H1 (cell line): Measurements from ENCODE around the gene DCAF15. TPM values are rescaled to one million over a fixed set of nuclear protein-coding genes. Genes with fewer than 3 reads are reported as not detected.

Experiments used
- CTCF ChIA-PET: fragments of 300-600 bp; sonication (Branson Sonifier 250); formaldehyde crosslinking; loops from one replicate; lab custom pipeline; 2021; ENCODE audit not compliant: partially characterized antibody; lab: Charles Lee
- POLR2A ChIA-PET: fragments of 300-600 bp; sonication (Branson Sonifier 250); formaldehyde crosslinking; loops from one replicate; lab custom pipeline; 2021; ENCODE audit warnings: inconsistent platforms; ENCODE audit not compliant: partially characterized antibody; lab: Charles Lee
- DNase-seq, 2 experiments: peaks; one replicate each; pipeline versions ENCODE4 v3.0.0 to v3.0.0-alpha.2; 2010 to 2022; ENCODE audit warnings: low spot score in 2 of 2, low read depth in 1 of 2, mixed read lengths in 1 of 2
- FAIRE-seq: peaks from 2 replicates; lab custom pipeline; 2011; peaks lifted over from hg19 to GRCh38; lab: Jason Lieb, UNC
- H2AFZ ChIP-seq: 2 replicates; pipeline ENCODE4 v1.8.1; 2012; ENCODE audit warnings: low read length, inconsistent platforms
- H2AK5ac ChIP-seq: 2 replicates; pipeline ENCODE4 v1.6.1; 2013; ENCODE audit warnings: low read depth, low read length
- H2BK120ac ChIP-seq: replicated peaks from 2 replicates; pipeline ENCODE3; 2013; ENCODE audit warnings: low read depth, low read length, inconsistent platforms
- H2BK12ac ChIP-seq: 2 replicates; pipeline ENCODE4 v1.6.1; 2013; ENCODE audit warnings: low read depth, low read length
- H2BK15ac ChIP-seq: 2 replicates; pipeline ENCODE4 v1.6.1; 2013; ENCODE audit warnings: low read length
- H2BK20ac ChIP-seq: 2 replicates; pipeline ENCODE4 v1.6.1; 2013; ENCODE audit warnings: low read length
- H2BK5ac ChIP-seq: 2 replicates; pipeline ENCODE4 v1.6.1; 2013; ENCODE audit warnings: low read depth, low read length
- H3K14ac ChIP-seq: 2 replicates; pipeline ENCODE4 v1.6.1; 2013; ENCODE audit warnings: inconsistent platforms; ENCODE audit not compliant: insufficient read length
- H3K18ac ChIP-seq: 2 replicates; pipeline ENCODE4 v1.6.1; 2013; ENCODE audit warnings: low read length; ENCODE audit errors: extremely low read depth
- H3K23ac ChIP-seq: 2 replicates; pipeline ENCODE4 v1.6.1; 2013; ENCODE audit warnings: inconsistent platforms; ENCODE audit not compliant: insufficient read length
- H3K23me2 ChIP-seq: 2 replicates; pipeline ENCODE4 v1.6.1; 2013; ENCODE audit warnings: low read depth, low read length
- H3K27ac ChIP-seq: 2 replicates; pipeline ENCODE4 v1.6.1; 2011; ENCODE audit warnings: low read depth, low read length, inconsistent platforms
- H3K27me3 ChIP-seq, 4 experiments: replicated peaks in 1 of 4; 1 replicate in 1 of 4; 2 replicates in 3 of 4; pipeline versions ENCODE4 v1.6.1 to v1.8.1; 2011 to 2013; ENCODE audit warnings: low read length in 3 of 4, mild to moderate bottlenecking in 3 of 4, inconsistent platforms in 2 of 4, mixed read lengths in 2 of 4, moderate library complexity in 1 of 4; ENCODE audit not compliant: control insufficient read depth in 3 of 4, insufficient read depth in 3 of 4; ENCODE audit errors: extremely low read depth in 1 of 4
- H3K36me3 ChIP-seq, 4 experiments: 2 replicates each; pipeline versions ENCODE4 v1.6.1 to v1.8.1; 2011 to 2013; ENCODE audit warnings: mild to moderate bottlenecking in 4 of 4, low read length in 3 of 4, moderate library complexity in 2 of 4, control low read depth in 1 of 4, inconsistent platforms in 1 of 4; ENCODE audit not compliant: insufficient read depth in 4 of 4, control insufficient read depth in 2 of 4
- H3K4ac ChIP-seq: replicated peaks from 2 replicates; pipeline ENCODE3; 2013; ENCODE audit warnings: low read length, low read depth, mixed read lengths, inconsistent platforms; ENCODE audit not compliant: insufficient read length
- H3K4me1 ChIP-seq, 4 experiments: replicated peaks in 1 of 4; 1 replicate in 1 of 4; 2 replicates in 3 of 4; pipeline versions ENCODE4 v1.6.1 to v1.8.1; 2011 to 2013; ENCODE audit warnings: low read length in 3 of 4, inconsistent platforms in 2 of 4, mixed read lengths in 1 of 4; ENCODE audit not compliant: insufficient read depth in 4 of 4, control insufficient read depth in 3 of 4
- H3K4me2 ChIP-seq, 2 experiments: 2 replicates each; pipeline versions ENCODE4 v1.6.1 to v1.8.1; 2011 to 2013; ENCODE audit warnings: low read depth in 2 of 2, low read length in 2 of 2, control low read depth in 1 of 2, inconsistent platforms in 1 of 2, mild to moderate bottlenecking in 1 of 2; ENCODE audit not compliant: insufficient read depth in 1 of 2
- H3K4me3 ChIP-seq, 4 experiments: fragments of 200-600, 300-600 bp in 1 of 4; sonication (generic), shearing (Covaris generic), sonication (Bioruptor Twin) in 1 of 4; 2 replicates each; pipeline versions ENCODE4 v1.5.1 to v1.8.1; 2011 to 2016; ENCODE audit warnings: low read length in 4 of 4, low read depth in 3 of 4, control low read depth in 2 of 4, inconsistent platforms in 2 of 4, mild to moderate bottlenecking in 2 of 4, mixed read lengths in 1 of 4, moderate library complexity in 1 of 4; ENCODE audit not compliant: insufficient read depth in 2 of 4; ENCODE audit errors: extremely low read depth in 1 of 4
- H3K56ac ChIP-seq: replicated peaks from 2 replicates; pipeline ENCODE3; 2013; ENCODE audit warnings: low read depth, mild to moderate bottlenecking, mixed read lengths, low read length, inconsistent platforms; ENCODE audit not compliant: insufficient read length
- H3K79me1 ChIP-seq: 2 replicates; pipeline ENCODE4 v1.6.1; 2013; ENCODE audit warnings: low read depth, low read length, control low read depth
- H3K79me2 ChIP-seq, 2 experiments: 2 replicates each; pipeline versions ENCODE4 v1.6.1 to v1.8.1; 2012 to 2013; ENCODE audit warnings: low read length in 2 of 2, mild to moderate bottlenecking in 2 of 2, inconsistent platforms in 1 of 2; ENCODE audit not compliant: insufficient read depth in 2 of 2, control insufficient read depth in 1 of 2
- H3K9ac ChIP-seq, 4 experiments: replicated peaks in 1 of 4; 1 replicate in 1 of 4; 2 replicates in 3 of 4; pipeline versions ENCODE4 v1.6.1 to v1.8.1; 2011 to 2013; ENCODE audit warnings: low read depth in 3 of 4, low read length in 3 of 4, control low read depth in 2 of 4, mild to moderate bottlenecking in 2 of 4, moderate library complexity in 2 of 4, inconsistent platforms in 1 of 4; ENCODE audit errors: extremely low read depth in 1 of 4
- H3K9me3 ChIP-seq, 2 experiments: 2 replicates each; pipeline versions ENCODE4 v1.6.1 to v1.8.1; 2012 to 2013; ENCODE audit warnings: mild to moderate bottlenecking in 2 of 2, moderate library complexity in 2 of 2, control low read depth in 1 of 2, inconsistent platforms in 1 of 2, low read depth in 1 of 2, low read length in 1 of 2, mixed read lengths in 1 of 2; ENCODE audit not compliant: insufficient read depth in 2 of 2
- H4K20me1 ChIP-seq, 2 experiments: replicated peaks in 1 of 2; 2 replicates each; pipeline versions ENCODE3 to v1.8.1; 2011 to 2013; ENCODE audit warnings: inconsistent platforms in 2 of 2, low read length in 2 of 2, mild to moderate bottlenecking in 1 of 2; ENCODE audit not compliant: insufficient read depth in 2 of 2, control insufficient read depth in 1 of 2
- H4K5ac ChIP-seq: 2 replicates; pipeline ENCODE4 v1.6.1; 2013; ENCODE audit warnings: low read length, low read depth, mixed read lengths, inconsistent platforms; ENCODE audit not compliant: insufficient read length
- H4K8ac ChIP-seq: 2 replicates; pipeline ENCODE4 v1.8.0; 2013; ENCODE audit warnings: mild to moderate bottlenecking, moderate library complexity, low read length, inconsistent platforms; ENCODE audit not compliant: insufficient read depth; ENCODE audit errors: extremely low read depth
- H4K91ac ChIP-seq: replicated peaks from 2 replicates; pipeline ENCODE3; 2013; ENCODE audit warnings: low read length, mixed read lengths, inconsistent platforms; ENCODE audit not compliant: insufficient read length
- BCL11A ChIP-seq, 2 experiments: IDR thresholded peaks; one replicate each; pipeline ENCODE4 v1.6.1; 2011; ENCODE audit warnings: low read depth in 2 of 2, low read length in 2 of 2, mild to moderate bottlenecking in 2 of 2
- CBX5 ChIP-seq: fragments of 300-800, 300-1000 bp; sonication (generic); IDR thresholded peaks from 2 replicates; pipeline ENCODE4 v1.7.1; 2016; ENCODE audit warnings: antibody characterized with exemption, low read length, low read depth
- CREB1 ChIP-seq: IDR thresholded peaks from 2 replicates; pipeline ENCODE4 v1.6.1; 2012; ENCODE audit warnings: inconsistent platforms
- GTF2F1 ChIP-seq: IDR thresholded peaks from 2 replicates; pipeline ENCODE4 v1.6.1; 2012; ENCODE audit warnings: low read depth, low read length, improper control_type of control experiment, borderline replicate concordance
- JUND ChIP-seq: IDR thresholded peaks from 2 replicates; pipeline ENCODE4 v1.6.1; 2011; ENCODE audit warnings: mild to moderate bottlenecking, improper control_type of control experiment, low read length
- KDM4A ChIP-seq: IDR thresholded peaks from one replicate; pipeline ENCODE4 v1.7.1; 2012; ENCODE audit warnings: low read depth, mild to moderate bottlenecking, moderate library complexity, low read length, inconsistent platforms; ENCODE audit not compliant: severe bottlenecking
- SP4 ChIP-seq: IDR thresholded peaks from 2 replicates; pipeline ENCODE4 v1.6.1; 2012; ENCODE audit warnings: low read length, inconsistent platforms
- SUZ12 ChIP-seq: fragments of 200-600 bp; sonication (generic); IDR thresholded peaks from 2 replicates; pipeline ENCODE4 v1.6.1; 2012; ENCODE audit warnings: mild to moderate bottlenecking, inconsistent platforms, low read length, moderate library complexity, mixed read lengths
- WGBS, 2 experiments: shearing (Covaris generic) in 1 of 2; methylation state at CpG; one replicate each; pipeline versions ENCODE4 v1.1.6 to v1.1.7; 2013 to 2015; ENCODE audit warnings: low lambda C conversion rate in 2 of 2, mixed read lengths in 2 of 2, inconsistent platforms in 1 of 2, low coverage in 1 of 2, missing lambda C conversion rate in 1 of 2; ENCODE audit not compliant: insufficient replicate concordance in 2 of 2, insufficient coverage in 1 of 2, insufficient read length in 1 of 2; ENCODE audit errors: extremely low coverage in 1 of 2, missing lambda C conversion rate in 1 of 2; 5-methylcytosine and 5-hydroxymethylcytosine counted together
- polyA plus RNA-seq, 7 experiments: library from polyadenylated mRNA; depleted of rRNA in 3 of 7; stranded (reverse) in 5 of 7; unstranded in 2 of 7; fragments of >200 nt in 5 of 7; fragments of 200-250 nt in 2 of 7; gene quantifications; 1 replicate in 5 of 7; 2 replicates in 1 of 7; 4 replicates in 1 of 7; pipeline versions ENCODE4 v1.2.1 to v1.2.3, GENCODE V29; 2011 to 2013; ENCODE audit warnings: missing spikeins in 2 of 7, mixed read lengths in 2 of 7
- total RNA-seq: library from RNA; stranded (reverse); fragmentation: NEBNext Ultra II Directional; extraction: Animal tissue kit (Norgen Biotek cat#: 25700); gene quantifications from 2 replicates; pipeline ENCODE4 v1.2.1, GENCODE V29; 2021

DCAF15 gene
- total and polyA plus RNA-seq, 2 of the 8 experiments (the other 6 are each of a cell fraction or from before 2014, with no cell fraction given) = 68.7 to 80.8 TPM

DNA sequence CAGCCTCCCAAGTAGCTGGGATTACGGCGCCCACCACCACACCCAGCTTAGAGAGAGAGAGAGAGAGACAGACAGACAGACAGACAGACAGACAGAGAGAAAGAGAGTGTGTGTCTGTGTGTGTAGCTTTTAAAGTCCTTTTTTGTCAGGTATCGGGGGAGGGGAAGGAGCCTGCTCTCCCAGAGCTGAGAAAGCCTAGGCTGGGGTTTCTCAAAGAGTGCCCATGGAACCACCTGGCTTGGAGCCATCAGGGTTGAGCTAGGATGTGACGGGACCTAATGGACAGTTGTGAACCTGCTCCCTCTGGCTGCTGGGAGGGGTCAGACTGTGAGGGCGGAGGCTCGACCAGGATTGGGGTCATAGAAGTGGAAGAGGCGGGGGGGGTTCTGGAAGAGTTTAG lies 37.2 kb downstream of the DCAF15 start:
- H3K79me1 ChIP-seq = no peaks in the 10 kb centered on the region; the same call in 1 of the 2 replicates
- DNase-seq (no peak), FAIRE-seq (no peak)
- H2BK20ac ChIP-seq = no peak overlapping the region
- H2BK15ac ChIP-seq = no peak overlapping the region; the same call in 1 of the 2 replicates
- H3K4ac ChIP-seq = no peak overlapping the region
- H3K27me3 ChIP-seq = no peaks in the 10 kb centered on the region
- H2BK120ac ChIP-seq = no peak overlapping the region
- POLR2A ChIA-PET = interaction anchor here (0.9 to 3.5 kb wide), 6 partner anchors 10 to 41 kb away, joined by 3 to 15 read pairs (median 10); partner anchors contain the start of genes DCAF15 and RFX1
- H4K8ac ChIP-seq = no peak overlapping the region; the same call in 1 of the 2 replicates
- no peak overlapping the region for H2AFZ ChIP-seq
- H3K56ac ChIP-seq = no peak overlapping the region
- no peaks in the 10 kb centered on the region; a peak in 1 of 8 replicates for H3K36me3 ChIP-seq
- no peaks in the 10 kb centered on the region for H3K9me3 ChIP-seq
- peaks cover 0 to 33% (median 27%) of the 10 kb centered on the region in 4 experiments; a peak in 6 of 7 replicates for H3K4me1 ChIP-seq
- H3K23me2 ChIP-seq = no peaks in the 10 kb centered on the region
- no peak overlapping the region for H2AK5ac ChIP-seq
- no peak overlapping the region; the same call in 1 of the 2 replicates for H3K18ac ChIP-seq
- no peak overlapping the region for H3K27ac ChIP-seq
- H4K20me1 ChIP-seq = peaks cover 0 to 3% of the 10 kb centered on the region in 2 experiments
- H3K4me2 ChIP-seq = no peak overlapping the region
- no peak for TF ChIP-seq GTF2F1
- no peak for TF ChIP-seq BCL11A (IDR thresholded peaks at IDR 0.05; ENCODE audit: low read depth in 2 of 2, low read length in 2 of 2)
- no peak for TF ChIP-seq SUZ12
- no peak for TF ChIP-seq CBX5
- TF ChIP-seq CREB1 = no peak
- TF ChIP-seq JUND = no peak
- TF ChIP-seq KDM4A = no peak
- TF ChIP-seq SP4 = no peak
- CTCF ChIA-PET = interaction anchor here (0.6 to 2.7 kb wide), 9 partner anchors 8 to 390 kb away, joined by 3 to 13 read pairs (median 5); partner anchors contain the start of gene IL27RA
- no peak overlapping the region for H4K5ac ChIP-seq
- no peak overlapping the region for H3K23ac ChIP-seq
- no peak overlapping the region for H3K14ac ChIP-seq
- H3K9ac ChIP-seq = no peak overlapping the region
- H2BK5ac ChIP-seq = 0 out of 2 replicates have a peak overlapping the region, but pooled peaks have one; percentile 16
- H2BK12ac ChIP-seq = 0 out of 2 replicates have a peak overlapping the region, but pooled peaks have one; percentile 9
- no peak overlapping the region for H3K4me3 ChIP-seq
- WGBS, 2 experiments = 96% methylated on average over 7 of the region's 7 CpGs; no CpG with 5 or more reads in 1 of the 2 experiments
- H4K91ac ChIP-seq = no peak overlapping the region
- H3K79me2 ChIP-seq = no peaks in the 10 kb centered on the region
